ENCODE data around the gene GPANK1. TPM values are rescaled to one million over a fixed set of nuclear protein-coding genes. Genes with fewer than 3 reads are reported as not detected.

GPANK1 gene
- total and polyA plus RNA-seq, 9 of the 15 experiments (the other 6 are each of a cell fraction or from before 2014, with no cell fraction given): 32.2 to 111 (median 46.3) TPM

DNA sequence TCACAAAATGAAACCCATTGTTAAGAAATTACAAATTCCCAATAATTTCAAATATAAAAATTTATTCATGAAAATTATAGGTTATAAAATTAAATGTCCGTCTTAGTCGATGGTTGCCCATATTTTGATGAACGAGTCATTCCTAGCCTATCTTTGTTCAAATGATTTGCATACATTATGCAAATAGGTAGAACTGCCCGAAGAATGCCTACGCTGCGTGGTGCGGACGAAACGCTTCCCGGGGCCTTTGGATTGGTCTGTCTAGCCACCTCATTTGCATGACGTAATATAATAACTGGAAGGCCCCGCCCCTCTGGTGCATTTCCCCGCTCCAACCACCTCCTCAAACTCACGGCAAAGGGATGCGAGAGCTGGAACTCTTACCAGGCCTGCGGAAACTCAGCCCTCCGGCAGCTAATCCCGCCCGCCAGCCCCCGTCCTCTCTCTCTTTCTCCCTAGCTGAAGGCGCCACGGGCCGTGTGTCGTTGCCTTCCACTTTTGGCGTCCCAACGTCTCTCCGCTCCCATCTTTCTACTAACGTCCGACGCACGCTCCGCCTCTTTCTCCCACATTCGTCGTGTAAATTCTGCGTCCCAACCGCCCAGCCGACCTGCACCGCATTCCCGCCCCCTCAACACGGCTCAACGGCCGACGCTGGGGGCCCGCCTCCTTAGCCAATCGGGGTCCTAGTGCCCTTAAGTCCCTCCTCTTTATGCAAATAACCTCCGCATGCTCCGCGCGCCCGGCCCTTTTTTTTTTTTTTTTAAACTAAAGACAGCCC, 44.8 kb downstream of the GPANK1 start (continued):
- TF ChIP-seq, protein P1, sequence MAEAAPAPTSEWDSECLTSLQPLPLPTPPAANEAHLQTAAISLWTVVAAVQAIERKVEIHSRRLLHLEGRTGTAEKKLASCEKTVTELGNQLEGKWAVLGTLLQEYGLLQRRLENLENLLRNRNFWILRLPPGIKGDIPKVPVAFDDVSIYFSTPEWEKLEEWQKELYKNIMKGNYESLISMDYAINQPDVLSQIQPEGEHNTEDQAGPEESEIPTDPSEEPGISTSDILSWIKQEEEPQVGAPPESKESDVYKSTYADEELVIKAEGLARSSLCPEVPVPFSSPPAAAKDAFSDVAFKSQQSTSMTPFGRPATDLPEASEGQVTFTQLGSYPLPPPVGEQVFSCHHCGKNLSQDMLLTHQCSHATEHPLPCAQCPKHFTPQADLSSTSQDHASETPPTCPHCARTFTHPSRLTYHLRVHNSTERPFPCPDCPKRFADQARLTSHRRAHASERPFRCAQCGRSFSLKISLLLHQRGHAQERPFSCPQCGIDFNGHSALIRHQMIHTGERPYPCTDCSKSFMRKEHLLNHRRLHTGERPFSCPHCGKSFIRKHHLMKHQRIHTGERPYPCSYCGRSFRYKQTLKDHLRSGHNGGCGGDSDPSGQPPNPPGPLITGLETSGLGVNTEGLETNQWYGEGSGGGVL (CRISPR knock-in tag; IDR thresholded peaks at IDR 0.05): no peak
- TF ChIP-seq NONO (IDR thresholded peaks at IDR 0.05; ENCODE audit: low read depth in 2 of 2, low read length in 1 of 2) (no peak), MTA3 (IDR thresholded peaks at IDR 0.05; ENCODE audit: borderline replicate concordance) (peak; percentile 95), CHCHD3 (CRISPR knock-in tag; IDR thresholded peaks at IDR 0.05) (peak; percentile 80; the same call in 1 of the 2 replicates), MAFG (tag; conservative IDR thresholded peaks at IDR 0.05) (peak; percentile 20; the same call in 1 of the 2 replicates), MEIS2 (IDR thresholded peaks at IDR 0.05; ENCODE audit: partially characterized antibody) (peak; percentile 6), RBM22 (IDR thresholded peaks at IDR 0.05; ENCODE audit: low read depth, low read length, poor library complexity, severe bottlenecking) (no peak), ARNT (IDR thresholded peaks at IDR 0.05) (peak in 1 of 2 experiments; percentile 58; a peak in 1 of 4 replicates), ZNF785 (CRISPR knock-in tag; IDR thresholded peaks at IDR 0.05) (no peak), ZC3H11A (IDR thresholded peaks at IDR 0.05; ENCODE audit: low read depth, low read length) (no peak), HNRNPL (IDR thresholded peaks at IDR 0.05; ENCODE audit: low read depth, low read length) (no peak), MYBL2 (IDR thresholded peaks at IDR 0.05; ENCODE audit: low read depth) (peak; percentile 96), MYBL2 (CRISPR knock-in tag; IDR thresholded peaks at IDR 0.05; ENCODE audit: borderline replicate concordance) (no peak), RBM15 (IDR thresholded peaks at IDR 0.05; ENCODE audit: insufficient read depth, low read length) (no peak), ZNF830 (CRISPR knock-in tag; IDR thresholded peaks at IDR 0.05) (peak; percentile 75; the same call in 1 of the 2 replicates), BHLHE40 (IDR thresholded peaks at IDR 0.05; ENCODE audit: low read length) (peak; percentile 37; the same call in 1 of the 2 replicates), L3MBTL2 (IDR thresholded peaks at IDR 0.05) (peak; percentile 99), ETS2 (tag; IDR thresholded peaks at IDR 0.05; ENCODE audit: borderline replicate concordance, poor library complexity, severe bottlenecking) (no peak), ZC3H4 (CRISPR knock-in tag; IDR thresholded peaks at IDR 0.05; ENCODE audit: borderline replicate concordance) (no peak), MXI1 (IDR thresholded peaks at IDR 0.05; ENCODE audit: low read depth, low read length) (peak; percentile 20; the same call in 1 of the 2 replicates)
- TF ChIP-seq, protein P2, sequence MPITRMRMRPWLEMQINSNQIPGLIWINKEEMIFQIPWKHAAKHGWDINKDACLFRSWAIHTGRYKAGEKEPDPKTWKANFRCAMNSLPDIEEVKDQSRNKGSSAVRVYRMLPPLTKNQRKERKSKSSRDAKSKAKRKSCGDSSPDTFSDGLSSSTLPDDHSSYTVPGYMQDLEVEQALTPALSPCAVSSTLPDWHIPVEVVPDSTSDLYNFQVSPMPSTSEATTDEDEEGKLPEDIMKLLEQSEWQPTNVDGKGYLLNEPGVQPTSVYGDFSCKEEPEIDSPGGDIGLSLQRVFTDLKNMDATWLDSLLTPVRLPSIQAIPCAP (CRISPR knock-in tag; IDR thresholded peaks at IDR 0.05; ENCODE audit: borderline replicate concordance): no peak
- TF ChIP-seq, protein P3, sequence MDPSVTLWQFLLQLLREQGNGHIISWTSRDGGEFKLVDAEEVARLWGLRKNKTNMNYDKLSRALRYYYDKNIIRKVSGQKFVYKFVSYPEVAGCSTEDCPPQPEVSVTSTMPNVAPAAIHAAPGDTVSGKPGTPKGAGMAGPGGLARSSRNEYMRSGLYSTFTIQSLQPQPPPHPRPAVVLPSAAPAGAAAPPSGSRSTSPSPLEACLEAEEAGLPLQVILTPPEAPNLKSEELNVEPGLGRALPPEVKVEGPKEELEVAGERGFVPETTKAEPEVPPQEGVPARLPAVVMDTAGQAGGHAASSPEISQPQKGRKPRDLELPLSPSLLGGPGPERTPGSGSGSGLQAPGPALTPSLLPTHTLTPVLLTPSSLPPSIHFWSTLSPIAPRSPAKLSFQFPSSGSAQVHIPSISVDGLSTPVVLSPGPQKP (CRISPR knock-in tag; IDR thresholded peaks at IDR 0.05): no peak
